HEK293 (cell line): Measurements from ENCODE around the gene ADGRD1.
"Not testable (repeated sequence)": the region's sequence is repeated elsewhere in the genome, so short reads cannot be mapped to it uniquely, and the experiment has no call there.

Experiments
- CTCF ChIA-PET: fragments of 350-600 bp; formaldehyde crosslinking; extraction: SDS; loops from one replicate; lab custom pipeline; 2021; ENCODE audit warnings: antibody characterized with exemption; lab: Yijun Ruan, JAX
- POLR2A ChIA-PET: fragments of 300-600 bp; formaldehyde crosslinking; extraction: SDS; loops from one replicate; lab custom pipeline; 2020; ENCODE audit warnings: antibody characterized with exemption, inconsistent platforms; lab: Yijun Ruan, JAX
- H3K27ac ChIP-seq: fragments of 200-500 bp; sonication (Bioruptor generic); 2 replicates; pipeline ENCODE4 v1.5.1; 2014; ENCODE audit warnings: low read depth, low read length, control low read depth, inconsistent platforms; ENCODE audit errors: extremely low read depth
- H3K36me3 ChIP-seq, 2 experiments: fragments of 200-500 bp in 1 of 2; sonication (Bioruptor generic) in 1 of 2; 1 replicate in 1 of 2; 2 replicates in 1 of 2; pipeline ENCODE4 v1.5.1; 2014 to 2017; ENCODE audit warnings: inconsistent platforms in 2 of 2, low read length in 2 of 2; ENCODE audit not compliant: control insufficient read depth in 2 of 2, insufficient read depth in 1 of 2
- H3K4me1 ChIP-seq: fragments of 200-500 bp; sonication (Bioruptor generic); 2 replicates; pipeline ENCODE4 v1.5.1; 2014; ENCODE audit warnings: mild to moderate bottlenecking, low read length, inconsistent platforms; ENCODE audit not compliant: control insufficient read depth, insufficient read depth
- H3K4me3 ChIP-seq: 2 replicates; pipeline ENCODE4 v1.5.1; 2011; ENCODE audit warnings: low read depth, mild to moderate bottlenecking, control low read depth, low read length, moderate library complexity
- H3K9me3 ChIP-seq: fragments of 200-500 bp; sonication (Bioruptor generic); 2 replicates; pipeline ENCODE4 v1.5.1; 2014; ENCODE audit warnings: low read depth, low read length, inconsistent platforms; ENCODE audit not compliant: control insufficient read depth, insufficient read depth
- EGR2 ChIP-seq: fragments of 450-650 bp; formaldehyde crosslinking; IDR thresholded peaks from 2 replicates; pipeline ENCODE4 v1.5.1; 2016; ENCODE audit warnings: low read depth, missing biosample characterization, missing genetic modification characterization
- GLIS2 ChIP-seq: fragments of 450-650 bp; formaldehyde crosslinking; IDR thresholded peaks from 2 replicates; pipeline ENCODE4 v1.5.1; 2016; ENCODE audit warnings: missing biosample characterization, missing genetic modification characterization
- REST ChIP-seq: fragments of 450-650 bp; formaldehyde crosslinking; IDR thresholded peaks from 2 replicates; pipeline ENCODE4 v1.5.1; 2016; ENCODE audit warnings: missing biosample characterization, missing genetic modification characterization
- SP3 ChIP-seq: fragments of 450-650 bp; formaldehyde crosslinking; IDR thresholded peaks from 2 replicates; pipeline ENCODE4 v1.5.1; 2016; ENCODE audit warnings: missing biosample characterization, missing genetic modification characterization
- ZBTB1 ChIP-seq: fragments of 450-650 bp; formaldehyde crosslinking; IDR thresholded peaks from 2 replicates; pipeline ENCODE4 v1.5.1; 2016; ENCODE audit warnings: missing biosample characterization, missing genetic modification characterization
- ZFP69B ChIP-seq: fragments of 450-650 bp; formaldehyde crosslinking; IDR thresholded peaks from 2 replicates; pipeline ENCODE4 v1.5.1; 2016; ENCODE audit warnings: missing biosample characterization, missing genetic modification characterization
- ZNF146 ChIP-seq: fragments of 450-650 bp; formaldehyde crosslinking; IDR thresholded peaks from 2 replicates; pipeline ENCODE4 v1.5.1; 2016; ENCODE audit warnings: missing biosample characterization, missing genetic modification characterization
- ZNF18 ChIP-seq: fragments of 450-650 bp; formaldehyde crosslinking; IDR thresholded peaks from 2 replicates; pipeline ENCODE4 v1.5.1; 2016; ENCODE audit warnings: missing biosample characterization, missing genetic modification characterization
- ZNF221 ChIP-seq: fragments of 450-650 bp; formaldehyde crosslinking; IDR thresholded peaks from 2 replicates; pipeline ENCODE4 v1.5.1; 2017; ENCODE audit warnings: missing biosample characterization, missing genetic modification characterization, borderline replicate concordance
- ZNF23 ChIP-seq: fragments of 450-650 bp; formaldehyde crosslinking; IDR thresholded peaks from 2 replicates; pipeline ENCODE4 v1.5.1; 2016; ENCODE audit warnings: missing biosample characterization, missing genetic modification characterization, borderline replicate concordance
- ZNF501 ChIP-seq: fragments of 450-650 bp; formaldehyde crosslinking; IDR thresholded peaks from 2 replicates; pipeline ENCODE4 v1.5.1; 2016; ENCODE audit warnings: missing biosample characterization, missing genetic modification characterization
- ZNF521 ChIP-seq: fragments of 450-650 bp; formaldehyde crosslinking; IDR thresholded peaks from 2 replicates; pipeline ENCODE4 v1.5.1; 2017; ENCODE audit warnings: missing biosample characterization, mild to moderate bottlenecking, missing genetic modification characterization
- ZNF645 ChIP-seq: fragments of 450-650 bp; formaldehyde crosslinking; IDR thresholded peaks from 2 replicates; pipeline ENCODE4; 2016; ENCODE audit warnings: missing biosample characterization, missing genetic modification characterization
- ZNF791 ChIP-seq: fragments of 450-650 bp; formaldehyde crosslinking; IDR thresholded peaks from 2 replicates; pipeline ENCODE4 v1.5.1; 2016; ENCODE audit warnings: missing biosample characterization, missing genetic modification characterization

ADGRD1 gene

DNA sequence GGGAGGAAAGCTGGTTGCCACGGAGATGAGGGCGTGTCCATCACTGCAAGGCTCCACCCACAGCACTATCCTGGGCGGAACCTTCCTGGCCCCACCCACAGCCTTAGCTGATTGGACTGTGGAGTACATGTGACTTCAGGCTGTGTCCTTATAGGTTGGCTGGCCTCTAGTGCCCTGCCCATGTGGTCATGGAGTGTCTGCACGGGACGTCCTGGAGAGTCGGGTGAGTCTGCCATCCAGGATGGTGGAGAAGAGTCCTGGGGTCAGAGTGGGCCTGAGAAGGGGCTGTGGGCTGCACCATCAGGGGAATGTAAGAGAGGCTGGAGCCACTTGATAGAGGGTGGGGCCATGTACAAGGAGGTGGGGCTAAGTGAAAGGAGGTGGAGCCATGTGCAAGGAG, 117.0 kb downstream of the ADGRD1 start:
- H3K4me3 ChIP-seq, H3K36me3 ChIP-seq, POLR2A ChIA-PET, H3K9me3 ChIP-seq, H3K4me1 ChIP-seq, CTCF ChIA-PET, H3K27ac ChIP-seq: not testable (repeated sequence)
- 0 out of 2 replicates have a peak, but pooled peaks have one; percentile 26 for TF ChIP-seq SP3 (tag by site-specific recombination)

GRCh38 chr12:131071234-131071820, 117.6 kb downstream of the ADGRD1 start:
- POLR2A ChIA-PET, H3K27ac ChIP-seq, H3K36me3 ChIP-seq, H3K9me3 ChIP-seq, H3K4me1 ChIP-seq, CTCF ChIA-PET, H3K4me3 ChIP-seq: not testable (repeated sequence)
- TF ChIP-seq EGR2 (tag by site-specific recombination), result peak; percentile 58

DNA sequence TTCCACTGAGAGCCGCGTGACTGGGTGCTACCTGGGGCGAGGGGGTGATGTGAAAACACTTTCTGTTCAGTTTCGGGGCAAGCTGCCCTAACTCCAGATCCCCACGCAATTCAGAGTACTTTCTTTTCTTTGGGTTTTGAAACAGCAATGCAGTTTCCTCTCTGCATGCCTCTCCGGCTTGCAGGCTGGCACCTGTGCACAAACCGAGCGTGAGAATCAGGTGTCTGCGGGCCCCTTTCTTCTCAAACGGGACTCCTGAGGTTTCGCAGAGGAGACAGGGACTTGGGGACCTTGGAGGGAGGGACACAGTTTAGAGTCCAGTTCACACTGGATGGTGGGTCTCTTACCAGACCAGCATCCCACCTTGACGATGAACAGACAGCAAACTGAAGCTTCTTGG, 118.2 kb downstream of the ADGRD1 start:
- H3K27ac ChIP-seq, CTCF ChIA-PET, POLR2A ChIA-PET, H3K9me3 ChIP-seq, H3K4me1 ChIP-seq, H3K4me3 ChIP-seq, H3K36me3 ChIP-seq: not testable (repeated sequence)

- TF ChIP-seq ZNF521 (tag by site-specific recombination) (no peak), ZNF791 (no peak), ZNF501 (no peak), ZFP69B (tag by site-specific recombination) (no peak), ZNF221 (tag by site-specific recombination) (no peak), ZNF18 (tag by site-specific recombination) (no peak), GLIS2 (tag by site-specific recombination) (no peak), REST (tag by site-specific recombination) (no peak), ZNF23 (tag by site-specific recombination) (no peak), ZNF146 (tag by site-specific recombination) (no peak), ZBTB1 (tag by site-specific recombination) (no peak), ZNF645 (tag by site-specific recombination) (no peak)
- H3K27ac ChIP-seq, result no peak overlapping the region
- POLR2A ChIA-PET, result no interaction called here
- no peaks in the 10 kb centered on the region for H3K9me3 ChIP-seq
- no peak overlapping the region for H3K4me3 ChIP-seq
- H3K36me3 ChIP-seq, result no peaks in the 10 kb centered on the region
- H3K4me1 ChIP-seq, result no peaks in the 10 kb centered on the region
- CTCF ChIA-PET, result no interaction called here
Measured at GRCh38 chr12:131072451-131073230, 118.9 kb downstream of the ADGRD1 start.
